GM12878 (cell line): Measurements from ENCODE around the gene LIMK1. TPM values are rescaled to one million over a fixed set of nuclear protein-coding genes. Genes with fewer than 3 reads are reported as not detected.

Source experiments
- ATAC-seq: fragments of 200-7000 bp; cut with Tn5 transposase; 3 replicates; pipeline ENCODE4 v1.9.1; 2020; ENCODE audit warnings: mild to moderate bottlenecking, moderate library complexity
- BruUV-seq: library from RNA; stranded (reverse); fragments of 400-500 nt; replicated peaks from 2 replicates; lab custom pipeline; 2021; lab: Mats Ljungman, UMichigan
- CTCF ChIA-PET: fragments of 300-600 bp; sonication (Branson Sonifier 250); formaldehyde crosslinking; extraction: SDS; loops from one replicate; lab custom pipeline; 2021; ENCODE audit warnings: inconsistent platforms; lab: Yijun Ruan, JAX
- POLR2A ChIA-PET: fragments of 350-600 bp; formaldehyde crosslinking; extraction: SDS; loops from one replicate; lab custom pipeline; 2021; ENCODE audit warnings: inconsistent platforms; lab: Charles Lee
- RAD21 ChIA-PET: fragments of 300-600 bp; sonication (Branson Sonifier 250); formaldehyde crosslinking; loops from one replicate; lab custom pipeline; 2023; ENCODE audit warnings: antibody characterized with exemption; ENCODE audit not compliant: unreplicated experiment; lab: Charles Lee
- SMC1A ChIA-PET: fragments of 300-600 bp; sonication (Branson Sonifier 250); formaldehyde crosslinking; loops from one replicate; lab custom pipeline; 2023; ENCODE audit not compliant: unreplicated experiment, uncharacterized antibody; lab: Charles Lee
- DNase-seq: peaks from one replicate; pipeline ENCODE4 v3.0.0-alpha.2; 2011; ENCODE audit warnings: low read depth, low spot score
- FAIRE-seq: peaks from 3 replicates; lab custom pipeline; 2011; peaks lifted over from hg19 to GRCh38; lab: Jason Lieb, UNC
- H2AFZ ChIP-seq: 2 replicates; pipeline ENCODE4 v1.6.0; 2011; ENCODE audit warnings: low read depth, low read length, control low read depth; ENCODE audit not compliant: control insufficient read depth
- H3K27ac ChIP-seq: 2 replicates; pipeline ENCODE4 v1.5.1; 2011; ENCODE audit warnings: control low read depth; ENCODE audit not compliant: control insufficient read depth, insufficient read depth
- H3K27me3 ChIP-seq, 2 experiments: replicated peaks in 1 of 2; 2 replicates each; pipeline versions ENCODE4 v1.6.0 to v1.6.1; 2011; ENCODE audit warnings: low read length in 1 of 2; ENCODE audit not compliant: control insufficient read depth in 2 of 2, insufficient read depth in 2 of 2
- H3K36me3 ChIP-seq, 2 experiments: 2 replicates each; pipeline ENCODE4 v1.5.1; 2011; ENCODE audit warnings: low read length in 1 of 2; ENCODE audit not compliant: control insufficient read depth in 2 of 2, insufficient read depth in 2 of 2
- H3K4me1 ChIP-seq: 2 replicates; pipeline ENCODE4 v1.6.1; 2011; ENCODE audit warnings: mild to moderate bottlenecking, low read length, moderate library complexity, mixed read lengths; ENCODE audit not compliant: control insufficient read depth, insufficient read depth
- H3K4me2 ChIP-seq: 2 replicates; pipeline ENCODE4 v1.6.0; 2011; ENCODE audit warnings: control low read depth; ENCODE audit not compliant: control insufficient read depth, insufficient read depth
- H3K4me3 ChIP-seq: fragments of 200-600 bp; sonication (generic); 2 replicates; pipeline ENCODE4 v1.5.1; 2016
- H3K79me2 ChIP-seq: 2 replicates; pipeline ENCODE4 v1.6.0; 2011; ENCODE audit warnings: low read length; ENCODE audit not compliant: control insufficient read depth, insufficient read depth
- H3K9ac ChIP-seq: 2 replicates; pipeline ENCODE4 v1.8.0; 2011; ENCODE audit warnings: low read length, control low read depth, mixed read lengths; ENCODE audit not compliant: control insufficient read depth, insufficient read depth
- H3K9me3 ChIP-seq: replicated peaks from 3 replicates; pipeline ENCODE4 v1.5.1; 2011; ENCODE audit warnings: mild to moderate bottlenecking, low read length; ENCODE audit not compliant: control insufficient read depth, insufficient read depth
- H4K20me1 ChIP-seq: 2 replicates; pipeline ENCODE4 v1.6.0; 2011; ENCODE audit not compliant: control insufficient read depth, insufficient read depth
- ATF7 ChIP-seq: fragments of 450-650 bp; IDR thresholded peaks from 2 replicates; pipeline ENCODE4 v1.6.1; 2016; ENCODE audit warnings: low read depth, mild to moderate bottlenecking
- CEBPB ChIP-seq, 2 experiments: fragments of 150-350 bp in 1 of 2; IDR thresholded peaks; 2 replicates each; pipeline ENCODE4 v1.6.1; 2012 to 2014; ENCODE audit warnings: low read depth in 2 of 2, low read length in 2 of 2, borderline replicate concordance in 1 of 2, inconsistent platforms in 1 of 2
- CREB1 ChIP-seq: IDR thresholded peaks from 2 replicates; pipeline ENCODE4 v1.6.1; 2012; ENCODE audit warnings: low read depth, mild to moderate bottlenecking, inconsistent platforms
- GABPA ChIP-seq: IDR thresholded peaks from 2 replicates; pipeline ENCODE4 v1.6.1; 2014; ENCODE audit warnings: antibody characterized with exemption, low read depth, mild to moderate bottlenecking, inconsistent platforms
- HDGF ChIP-seq: fragments of 450-650 bp; IDR thresholded peaks from 2 replicates; pipeline ENCODE4 v1.6.1; 2016; ENCODE audit warnings: antibody characterized with exemption
- MXI1 ChIP-seq: fragments of 150-350 bp; IDR thresholded peaks from 2 replicates; pipeline ENCODE4 v1.6.1; 2011; ENCODE audit warnings: low read depth, mild to moderate bottlenecking, inconsistent platforms, low read length, improper control_type of control experiment
- MYB ChIP-seq: fragments of 150-350 bp; IDR thresholded peaks from 2 replicates; pipeline ENCODE4 v1.6.1; 2014; ENCODE audit warnings: mild to moderate bottlenecking, low read depth, low read length, borderline replicate concordance
- NBN ChIP-seq: fragments of 450-650 bp; IDR thresholded peaks from 2 replicates; pipeline ENCODE4 v1.6.1; 2016
- PAX5 ChIP-seq: IDR thresholded peaks from 2 replicates; pipeline ENCODE4 v1.6.1; 2011; ENCODE audit warnings: low read depth, low read length, borderline replicate concordance
- PML ChIP-seq: IDR thresholded peaks from 2 replicates; pipeline ENCODE4 v1.6.1; 2012; ENCODE audit warnings: low read length, inconsistent platforms
- POLR2A ChIP-seq: IDR thresholded peaks from 2 replicates; pipeline ENCODE4 v1.6.1; 2011; ENCODE audit warnings: low read depth, mild to moderate bottlenecking, low read length
- RAD51 ChIP-seq: fragments of 450-650 bp; IDR thresholded peaks from 2 replicates; pipeline ENCODE4 v1.6.1; 2016; ENCODE audit warnings: moderate library complexity, mild to moderate bottlenecking, inconsistent platforms
- RUNX3 ChIP-seq: IDR thresholded peaks from 2 replicates; pipeline ENCODE4 v1.6.1; 2012; ENCODE audit warnings: low read length, inconsistent platforms
- SMARCA5 ChIP-seq: fragments of 450-650 bp; IDR thresholded peaks from 2 replicates; pipeline ENCODE4 v1.6.1; 2017; ENCODE audit warnings: mild to moderate bottlenecking
- SRF ChIP-seq, 2 experiments: IDR thresholded peaks; 2 replicates each; pipeline ENCODE4 v1.6.1; 2011; ENCODE audit warnings: low read depth in 2 of 2, low read length in 2 of 2, mild to moderate bottlenecking in 1 of 2, moderate library complexity in 1 of 2
- SUZ12 ChIP-seq: fragments of 200-600 bp; sonication (generic); IDR thresholded peaks from one replicate; pipeline ENCODE4 v1.6.1; 2018; ENCODE audit warnings: antibody characterized with exemption, mild to moderate bottlenecking; ENCODE audit not compliant: unreplicated experiment
- TAF1 ChIP-seq: IDR thresholded peaks from 2 replicates; pipeline ENCODE4 v1.6.1; 2011; ENCODE audit warnings: mild to moderate bottlenecking, low read depth, low read length, borderline replicate concordance
- ZNF24 ChIP-seq: fragments of 450-650 bp; IDR thresholded peaks from 2 replicates; pipeline ENCODE4 v1.6.1; 2017; ENCODE audit warnings: antibody characterized with exemption, mild to moderate bottlenecking
- ZZZ3 ChIP-seq: IDR thresholded peaks from 2 replicates; pipeline ENCODE4 v1.6.1; 2011; ENCODE audit warnings: low read depth; ENCODE audit not compliant: control insufficient read depth, insufficient read length
- WGBS: methylation state at CpG from one replicate; pipeline ENCODE4 v1.1.6; 2016; ENCODE audit warnings: low lambda C conversion rate; ENCODE audit not compliant: insufficient replicate concordance, insufficient coverage; ENCODE audit errors: missing lambda C conversion rate; 5-methylcytosine and 5-hydroxymethylcytosine counted together
- in situ Hi-C: fragments of 300-500 bp; cut with MboI; formaldehyde crosslinking; loops from 9 replicates; pipeline ENCODE4 v1.14.3; 2018; ENCODE audit warnings: mixed read lengths
- intact Hi-C: fragments of 100-400 bp; cut with micrococcal nuclease; formaldehyde crosslinking; loops from one replicate; pipeline ENCODE4 v1.14.2; 2022; ENCODE audit not compliant: unreplicated experiment
- polyA plus RNA-seq, 11 experiments: library from polyadenylated mRNA; depleted of rRNA in 4 of 11; unstranded in 6 of 11; stranded (reverse) in 5 of 11; fragments of >200 nt; fragmentation: Nextera tagmentation in 4 of 11; fragmentation: Illumina TruSeq in 1 of 11; extraction: Ambion mirVana in 4 of 11; extraction: Trizol in 1 of 11; gene quantifications; 1 replicate in 1 of 11; 2 replicates in 10 of 11; pipeline versions ENCODE4 v1.2.1 to v1.2.3, GENCODE V29; 2011 to 2016; ENCODE audit warnings: inconsistent platforms in 2 of 11, missing spikeins in 2 of 11, low read depth in 1 of 11
- total RNA-seq, 4 experiments: library from RNA; depleted of rRNA in 3 of 4; stranded (reverse); fragments of >200 nt in 3 of 4; fragmentation: Illumina TruSeq in 1 of 4; extraction: Trizol in 1 of 4; gene quantifications; 2 replicates each; pipeline versions ENCODE4 v1.2.1 to v1.2.3, GENCODE V29; 2013 to 2021
- TF ChIP-seq, protein P1 (sequence below): fragments of 450-650 bp; IDR thresholded peaks from 2 replicates; pipeline ENCODE4 v1.6.1; 2017; ENCODE audit warnings: mild to moderate bottlenecking, low read depth, inconsistent platforms; ENCODE audit not compliant: poor library complexity, severe bottlenecking

Gene LIMK1
- total and polyA plus RNA-seq, 10 of the 15 experiments (the other 5 are each of a cell fraction or from before 2014, with no cell fraction given) = 0.71 to 59.4 (median 28.8) TPM

DNA sequence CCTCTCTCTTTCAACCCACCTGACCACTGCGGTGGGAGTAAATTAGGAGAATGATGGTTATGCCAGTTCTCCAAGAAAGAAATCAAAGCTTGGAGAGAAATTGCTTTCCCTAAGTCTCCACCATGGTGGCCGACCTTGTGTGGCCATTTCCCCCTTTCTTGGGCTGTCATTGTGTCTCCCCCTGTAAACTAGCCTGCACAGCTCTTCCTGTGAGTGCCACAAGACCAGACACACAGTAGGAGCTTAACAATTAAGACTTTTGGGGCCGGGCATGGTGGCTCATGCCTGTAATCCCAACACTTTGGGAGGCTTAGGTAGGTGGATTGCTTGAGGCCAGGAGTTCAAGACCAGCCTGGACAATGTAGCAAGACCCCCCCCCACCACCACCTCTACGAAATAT is 18.9 kb upstream of the LIMK1 start:
- peaks cover 0 to 1% of the 10 kb centered on the region in 2 experiments; a peak in 1 of 4 replicates for H3K27me3 ChIP-seq
- H2AFZ ChIP-seq = no peak overlapping the region
- H3K79me2 ChIP-seq = no peaks in the 10 kb centered on the region
- TF ChIP-seq RAD51 (no peak), SUZ12 (no peak), ZNF24 (no peak), TAF1 (no peak), CEBPB (IDR thresholded peaks at IDR 0.05; ENCODE audit: borderline replicate concordance in 1 of 2, low read depth in 2 of 2, low read length in 2 of 2) (no peak), POLR2A (no peak), PAX5 (no peak), ZZZ3 (no peak), GABPA (no peak), MXI1 (no peak), PML (no peak), SMARCA5 (no peak), SRF (IDR thresholded peaks at IDR 0.05; ENCODE audit: low read depth in 2 of 2, low read length in 2 of 2) (no peak), CREB1 (no peak), HDGF (no peak), RUNX3 (no peak), NBN (no peak), MYB (no peak), ATF7 (no peak)
- TF ChIP-seq, protein P1, sequence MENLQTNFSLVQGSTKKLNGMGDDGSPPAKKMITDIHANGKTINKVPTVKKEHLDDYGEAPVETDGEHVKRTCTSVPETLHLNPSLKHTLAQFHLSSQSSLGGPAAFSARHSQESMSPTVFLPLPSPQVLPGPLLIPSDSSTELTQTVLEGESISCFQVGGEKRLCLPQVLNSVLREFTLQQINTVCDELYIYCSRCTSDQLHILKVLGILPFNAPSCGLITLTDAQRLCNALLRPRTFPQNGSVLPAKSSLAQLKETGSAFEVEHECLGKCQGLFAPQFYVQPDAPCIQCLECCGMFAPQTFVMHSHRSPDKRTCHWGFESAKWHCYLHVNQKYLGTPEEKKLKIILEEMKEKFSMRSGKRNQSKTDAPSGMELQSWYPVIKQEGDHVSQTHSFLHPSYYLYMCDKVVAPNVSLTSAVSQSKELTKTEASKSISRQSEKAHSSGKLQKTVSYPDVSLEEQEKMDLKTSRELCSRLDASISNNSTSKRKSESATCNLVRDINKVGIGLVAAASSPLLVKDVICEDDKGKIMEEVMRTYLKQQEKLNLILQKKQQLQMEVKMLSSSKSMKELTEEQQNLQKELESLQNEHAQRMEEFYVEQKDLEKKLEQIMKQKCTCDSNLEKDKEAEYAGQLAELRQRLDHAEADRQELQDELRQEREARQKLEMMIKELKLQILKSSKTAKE = no peak
- POLR2A ChIA-PET = no interaction called here
- CTCF ChIA-PET = interaction anchor here (0.9 to 1.5 kb wide), 6 partner anchors 18 to 336 kb away, joined by 3 to 8 read pairs (median 4); no protein-coding TSS in a partner anchor
- H3K27ac ChIP-seq = no peak overlapping the region
- FAIRE-seq (no peak), ATAC-seq (no peak), DNase-seq (no peak)
- H3K4me3 ChIP-seq = no peak overlapping the region
- SMC1A ChIA-PET = interaction anchor here (0.6 to 1.4 kb wide), 2 partner anchors 348 to 441 kb away, joined by 3 read pairs; no protein-coding TSS in a partner anchor
- in situ Hi-C loops = loop anchor here (5.0 kb wide), 1 partner anchor 338 kb away; no protein-coding TSS in a partner anchor
- no TSS peak for BruUV-seq
- intact Hi-C loops = loop anchor here (5.0 to 10.0 kb wide), 2 partner anchors 60 to 118 kb away; no protein-coding TSS in a partner anchor
- no peaks in the 10 kb centered on the region for H3K4me1 ChIP-seq
- no peaks in the 10 kb centered on the region for H3K9me3 ChIP-seq
- WGBS = 46% methylated on average over 4 of the region's 4 CpGs
- RAD21 ChIA-PET = interaction anchor here (1.2 to 1.5 kb wide), 2 partner anchors 111 to 144 kb away, joined by 3 to 5 read pairs; no protein-coding TSS in a partner anchor
- H3K36me3 ChIP-seq = no peaks in the 10 kb centered on the region; a peak in 1 of 4 replicates
- no peak overlapping the region for H3K9ac ChIP-seq
- no peak overlapping the region for H3K4me2 ChIP-seq
- no peaks in the 10 kb centered on the region for H4K20me1 ChIP-seq
